ENCODE results near the gene FBXL7.

FBXL7 gene

GRCh38 chr5:15858326-15858725 is 358.3 kb downstream of the FBXL7 start:
- TF ChIP-seq CTCF (IDR thresholded peaks at IDR 0.05), result no peak

- no peak for TF ChIP-seq CTCF (IDR thresholded peaks at IDR 0.05)
Measured at GRCh38 chr5:15864536-15865215, 364.7 kb downstream of the FBXL7 start.

GRCh38 chr5:15877914-15878313 is 377.9 kb downstream of the FBXL7 start:
- TF ChIP-seq CTCF (IDR thresholded peaks at IDR 0.05), result no peak

GRCh38 chr5:15880201-15880600 is 380.2 kb downstream of the FBXL7 start:
- TF ChIP-seq CTCF (IDR thresholded peaks at IDR 0.05), result no peak

- no peak for TF ChIP-seq CTCF (IDR thresholded peaks at IDR 0.05)
Measured at GRCh38 chr5:15885156-15885555, 385.2 kb downstream of the FBXL7 start.

- TF ChIP-seq CTCF (IDR thresholded peaks at IDR 0.05), result no peak
Measured at GRCh38 chr5:15886156-15886555, 386.2 kb downstream of the FBXL7 start.

- no peak for TF ChIP-seq CTCF (IDR thresholded peaks at IDR 0.05)
Measured at GRCh38 chr5:15887093-15887492, 387.1 kb downstream of the FBXL7 start.

GRCh38 chr5:15889001-15889400 is 389.0 kb downstream of the FBXL7 start:
- TF ChIP-seq CTCF (IDR thresholded peaks at IDR 0.05), result no peak
